ENCODE results near the gene BTD.

Gene BTD

GRCh38 chr3:15623535-15624440 is 22.2 kb downstream of the BTD start:
- ChIA-PET CTCF (interaction anchor here (0.7 kb wide), 1 partner anchor 222 kb away, joined by 5 read pairs; no protein-coding TSS in a partner anchor), POLR2A (no interaction called here)
- TF ChIP-seq SUZ12 (IDR thresholded peaks at IDR 0.05) (no peak), NFRKB (IDR thresholded peaks at IDR 0.05) (no peak), FOXM1 (IDR thresholded peaks at IDR 0.05; ENCODE audit: borderline replicate concordance) (no peak), FOXA1 (IDR thresholded peaks at IDR 0.05) (no peak), FOXK2 (IDR thresholded peaks at IDR 0.05) (no peak), SP1 (IDR thresholded peaks at IDR 0.05) (no peak), BHLHE40 (IDR thresholded peaks at IDR 0.05; ENCODE audit: borderline replicate concordance) (no peak), ELF4 (IDR thresholded peaks at IDR 0.05) (no peak), ZNF384 (IDR thresholded peaks at IDR 0.05) (no peak), LEF1 (IDR thresholded peaks at IDR 0.05; ENCODE audit: borderline replicate concordance) (no peak), L3MBTL2 (conservative IDR thresholded peaks at IDR 0.05) (no peak), TARDBP (IDR thresholded peaks at IDR 0.05) (no peak), ARNT (IDR thresholded peaks at IDR 0.05) (no peak), CTBP1 (IDR thresholded peaks at IDR 0.05; ENCODE audit: borderline replicate concordance) (no peak), HDGF (IDR thresholded peaks at IDR 0.05; ENCODE audit: borderline replicate concordance) (no peak)
- TF ChIP-seq, protein P1, sequence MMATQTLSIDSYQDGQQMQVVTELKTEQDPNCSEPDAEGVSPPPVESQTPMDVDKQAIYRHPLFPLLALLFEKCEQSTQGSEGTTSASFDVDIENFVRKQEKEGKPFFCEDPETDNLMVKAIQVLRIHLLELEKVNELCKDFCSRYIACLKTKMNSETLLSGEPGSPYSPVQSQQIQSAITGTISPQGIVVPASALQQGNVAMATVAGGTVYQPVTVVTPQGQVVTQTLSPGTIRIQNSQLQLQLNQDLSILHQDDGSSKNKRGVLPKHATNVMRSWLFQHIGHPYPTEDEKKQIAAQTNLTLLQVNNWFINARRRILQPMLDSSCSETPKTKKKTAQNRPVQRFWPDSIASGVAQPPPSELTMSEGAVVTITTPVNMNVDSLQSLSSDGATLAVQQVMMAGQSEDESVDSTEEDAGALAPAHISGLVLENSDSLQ (IDR thresholded peaks at IDR 0.05), result no peak
- DNase-seq (ENCODE audit: extremely low spot score), result no peak

- DNase-seq (ENCODE audit: extremely low spot score), result no peak
- CTCF ChIA-PET, result no interaction called here
- TF ChIP-seq L3MBTL2 (conservative IDR thresholded peaks at IDR 0.05), result no peak
- no peak for TF ChIP-seq NFRKB (IDR thresholded peaks at IDR 0.05)
- no peak for TF ChIP-seq CTBP1 (IDR thresholded peaks at IDR 0.05; ENCODE audit: borderline replicate concordance)
- TF ChIP-seq ELF4 (IDR thresholded peaks at IDR 0.05), result no peak
- TF ChIP-seq FOXA1 (IDR thresholded peaks at IDR 0.05), result no peak
- POLR2A ChIA-PET, result no interaction called here
These were observed 27.4 kb downstream of the BTD start for GRCh38 chr3:15628967-15629366.

GRCh38 chr3:15629860-15630597 is 28.5 kb downstream of the BTD start:
- ChIA-PET CTCF (interaction anchor here (0.7 to 0.8 kb wide), 3 partner anchors 14 to 182 kb away, joined by 3 to 4 read pairs (median 3); no protein-coding TSS in a partner anchor), POLR2A (interaction anchor here (1.0 kb wide), 1 partner anchor 28 kb away, joined by 3 read pairs; the partner anchor contains the start of genes BTD and HACL1)
- DNase-seq (ENCODE audit: extremely low spot score), result peak; percentile 67
- TF ChIP-seq NFRKB (IDR thresholded peaks at IDR 0.05) (no peak), LEF1 (IDR thresholded peaks at IDR 0.05; ENCODE audit: borderline replicate concordance) (no peak)

- POLR2A ChIA-PET, result interaction anchor here (1.0 kb wide), 1 partner anchor 29 kb away, joined by 3 read pairs; the partner anchor contains the start of genes BTD and HACL1
- TF ChIP-seq, protein P1 (IDR thresholded peaks at IDR 0.05), result peak; percentile 93
- TF ChIP-seq SUZ12 (IDR thresholded peaks at IDR 0.05) (no peak), BHLHE40 (IDR thresholded peaks at IDR 0.05; ENCODE audit: borderline replicate concordance) (no peak), CTBP1 (IDR thresholded peaks at IDR 0.05; ENCODE audit: borderline replicate concordance) (no peak), LEF1 (IDR thresholded peaks at IDR 0.05; ENCODE audit: borderline replicate concordance) (no peak)
- CTCF ChIA-PET, result interaction anchor here (0.6 to 0.8 kb wide), 4 partner anchors 15 to 182 kb away, joined by 3 to 4 read pairs (median 3); no protein-coding TSS in a partner anchor
- no peak for DNase-seq (ENCODE audit: extremely low spot score)
These were observed 29.3 kb downstream of the BTD start for GRCh38 chr3:15630646-15631350.

DNA sequence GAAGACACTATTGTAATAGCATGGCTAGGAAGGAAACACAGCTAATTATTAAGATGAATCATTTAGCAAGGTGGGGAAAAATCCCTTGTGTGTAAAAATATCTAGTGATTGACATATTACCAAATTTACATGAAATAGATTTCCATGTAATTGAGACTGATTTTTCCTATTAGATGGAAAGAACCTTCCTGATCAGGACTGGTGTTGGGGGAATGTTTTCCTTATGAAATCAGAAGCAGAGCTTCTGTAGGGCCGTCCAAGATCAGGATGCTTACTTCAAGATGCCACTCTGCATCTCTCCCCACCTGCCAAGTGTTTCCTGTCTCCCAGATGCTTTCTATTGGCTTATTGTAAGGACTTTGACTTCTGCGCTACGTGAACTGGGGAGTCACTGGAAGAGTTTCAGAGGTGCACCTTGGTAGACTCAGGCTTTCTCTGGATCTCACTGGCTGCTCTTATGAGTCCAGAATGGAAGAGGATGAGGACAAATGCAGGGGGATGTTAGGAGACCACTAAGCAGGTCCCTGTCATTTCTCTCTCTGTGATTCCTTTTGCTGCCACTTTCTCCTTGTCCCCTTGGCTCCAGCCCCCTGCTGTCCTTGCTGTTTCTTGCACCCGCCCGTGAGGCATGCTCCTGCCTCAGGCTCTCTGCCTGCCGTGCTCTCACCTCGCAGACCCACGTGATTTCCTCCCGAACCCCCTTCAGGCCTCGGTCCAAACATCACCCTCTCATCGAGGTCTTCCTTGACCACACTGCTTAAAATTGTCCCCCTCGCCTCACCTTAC is 30.1 kb downstream of the BTD start:
- TF ChIP-seq L3MBTL2 (conservative IDR thresholded peaks at IDR 0.05) (no peak), SP1 (IDR thresholded peaks at IDR 0.05) (no peak), BHLHE40 (IDR thresholded peaks at IDR 0.05; ENCODE audit: borderline replicate concordance) (no peak), LEF1 (IDR thresholded peaks at IDR 0.05; ENCODE audit: borderline replicate concordance) (no peak)
- TF ChIP-seq, protein P1 (IDR thresholded peaks at IDR 0.05), result no peak
- DNase-seq (ENCODE audit: extremely low spot score), result no peak
- POLR2A ChIA-PET, result no interaction called here
- CTCF ChIA-PET, result interaction anchor here (0.6 kb wide), 1 partner anchor 32 kb away, joined by 3 read pairs; no protein-coding TSS in a partner anchor
